T follicular helper cell (primary cell): ENCODE data around the gene MSI2.

Source experiments
- DNase-seq: peaks from one replicate; pipeline ENCODE4 v3.0.0-alpha.2; 2020; ENCODE audit warnings: low read depth

The MSI2 gene

GRCh38 chr17:57343717-57344116 lies 87.4 kb downstream of the MSI2 start:
- no peak for DNase-seq

GRCh38 chr17:57344261-57344660 lies 87.9 kb downstream of the MSI2 start:
- DNase-seq = no peak

GRCh38 chr17:57349541-57350247 lies 93.4 kb downstream of the MSI2 start:
- no peak for DNase-seq

- DNase-seq = no peak
These were observed 93.9 kb downstream of the MSI2 start for GRCh38 chr17:57350266-57350665.

DNA sequence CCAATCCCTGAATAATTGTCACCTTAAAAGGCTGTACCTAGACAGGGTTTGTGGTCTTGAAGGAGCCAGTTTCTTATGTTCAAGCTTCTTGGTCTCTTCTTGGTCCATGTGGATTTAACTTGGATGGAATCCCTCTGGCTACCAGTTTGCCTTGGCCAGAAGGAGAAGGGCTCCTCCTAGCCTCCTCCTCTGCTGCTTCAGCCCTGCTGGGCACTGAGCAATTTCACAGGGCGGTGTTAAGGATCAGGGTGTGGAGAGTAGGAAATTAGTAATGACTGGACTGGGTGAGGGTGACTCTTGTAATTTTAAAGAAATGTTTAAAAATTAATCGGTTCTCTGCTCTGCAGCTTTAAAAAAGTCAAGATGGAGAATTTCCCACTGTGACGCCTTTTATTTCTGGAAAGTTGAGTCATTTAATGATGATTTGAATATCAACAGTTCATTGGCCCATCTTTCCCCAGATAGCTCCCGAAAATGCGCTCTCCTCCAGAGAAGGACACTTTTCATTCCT lies 96.4 kb downstream of the MSI2 start:
- DNase-seq = no peak

DNA sequence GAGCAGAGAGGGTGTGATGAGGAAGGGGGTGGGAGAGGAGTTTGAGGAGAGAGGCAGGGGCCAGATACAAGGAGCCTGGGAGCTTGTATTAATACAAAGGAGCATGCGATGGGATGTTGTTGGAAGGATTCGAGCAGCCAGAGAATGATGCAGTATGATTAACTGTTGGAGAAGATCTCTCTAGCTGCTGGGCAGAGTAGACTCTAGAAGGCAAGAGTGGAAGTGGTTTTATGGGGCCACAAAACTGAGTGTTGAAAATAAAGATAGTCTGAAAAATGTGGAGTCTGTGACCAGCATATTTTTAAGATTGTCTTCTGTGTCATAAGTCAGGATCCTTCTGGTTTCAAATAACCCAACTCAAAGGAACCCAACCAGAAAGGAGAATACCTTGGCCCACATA lies 98.3 kb downstream of the MSI2 start:
- no peak for DNase-seq

- DNase-seq = no peak
These were observed 99.0 kb downstream of the MSI2 start for GRCh38 chr17:57355090-57355859.

GRCh38 chr17:57356153-57356718 lies 99.9 kb downstream of the MSI2 start:
- no peak for DNase-seq

- DNase-seq = no peak
These were observed 100.5 kb downstream of the MSI2 start for GRCh38 chr17:57356719-57357391.

- no peak for DNase-seq
These were observed 101.1 kb downstream of the MSI2 start for GRCh38 chr17:57357392-57357784.

DNA sequence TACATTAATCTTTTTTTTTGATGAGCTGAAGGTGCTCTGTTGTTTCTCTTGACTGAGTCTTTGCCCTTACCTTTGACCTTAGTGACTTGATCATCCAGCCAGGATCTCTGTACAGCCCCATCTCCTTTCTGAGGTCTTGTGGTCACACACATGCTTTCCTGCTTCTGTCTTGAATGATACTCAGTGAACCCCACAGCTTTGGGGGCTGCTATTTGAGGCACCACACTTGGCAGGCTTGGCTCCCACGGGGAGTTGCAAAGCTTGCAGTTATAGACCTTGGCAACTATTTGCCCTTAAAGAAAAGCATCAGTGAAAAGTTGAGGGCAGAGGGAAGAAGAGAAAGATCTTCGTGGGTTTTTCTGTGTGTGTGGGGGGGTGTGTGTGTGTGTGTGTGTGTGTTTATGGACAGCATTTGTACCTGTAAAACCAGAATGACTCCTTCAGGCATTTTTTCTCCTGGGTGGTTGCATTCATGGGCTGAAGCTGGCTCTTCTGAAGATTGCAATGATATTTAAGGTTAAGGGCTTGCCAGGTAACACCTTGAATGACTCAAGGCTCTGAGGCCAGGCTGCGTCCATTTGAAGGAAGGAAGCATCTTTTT lies 101.6 kb downstream of the MSI2 start:
- no peak for DNase-seq

- no peak for DNase-seq
These were observed 103.9 kb downstream of the MSI2 start for GRCh38 chr17:57360266-57360665.

DNA sequence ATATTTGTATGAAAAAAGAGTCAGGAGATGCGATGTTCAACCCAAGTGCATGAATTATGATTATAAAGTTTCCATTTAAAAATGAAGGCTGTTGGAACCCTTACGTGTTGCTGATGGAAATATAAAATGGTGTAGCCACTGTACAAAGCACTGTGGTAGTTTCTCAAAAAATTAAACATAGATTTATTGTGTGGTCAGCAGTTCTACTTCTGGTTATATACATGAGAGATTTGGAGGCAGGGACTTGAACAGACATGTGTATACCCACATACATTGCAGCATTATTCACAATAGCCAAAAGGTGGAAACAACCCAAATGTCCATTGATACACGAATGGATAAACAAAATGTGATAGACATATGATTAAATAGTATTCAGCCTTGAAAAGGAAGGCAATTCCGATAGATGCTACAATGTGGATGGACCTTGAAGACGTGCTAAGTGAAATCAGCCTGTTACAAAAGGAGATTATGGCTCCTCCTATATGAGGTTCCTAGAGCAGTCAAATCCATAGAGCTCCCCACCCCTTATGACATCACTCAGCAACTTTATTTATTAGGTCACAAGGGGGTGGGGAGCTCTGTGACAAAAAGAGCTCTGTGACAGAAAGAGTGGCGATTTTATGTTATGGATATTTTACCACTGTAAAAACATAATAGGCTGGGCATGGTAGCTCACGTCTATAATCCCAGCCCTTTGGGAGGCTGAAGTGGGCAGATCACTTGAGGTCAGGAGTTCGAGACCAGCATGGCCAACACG lies 106.7 kb downstream of the MSI2 start:
- DNase-seq = no peak

- DNase-seq = no peak
These were observed 107.3 kb downstream of the MSI2 start for GRCh38 chr17:57363580-57363979.

DNA sequence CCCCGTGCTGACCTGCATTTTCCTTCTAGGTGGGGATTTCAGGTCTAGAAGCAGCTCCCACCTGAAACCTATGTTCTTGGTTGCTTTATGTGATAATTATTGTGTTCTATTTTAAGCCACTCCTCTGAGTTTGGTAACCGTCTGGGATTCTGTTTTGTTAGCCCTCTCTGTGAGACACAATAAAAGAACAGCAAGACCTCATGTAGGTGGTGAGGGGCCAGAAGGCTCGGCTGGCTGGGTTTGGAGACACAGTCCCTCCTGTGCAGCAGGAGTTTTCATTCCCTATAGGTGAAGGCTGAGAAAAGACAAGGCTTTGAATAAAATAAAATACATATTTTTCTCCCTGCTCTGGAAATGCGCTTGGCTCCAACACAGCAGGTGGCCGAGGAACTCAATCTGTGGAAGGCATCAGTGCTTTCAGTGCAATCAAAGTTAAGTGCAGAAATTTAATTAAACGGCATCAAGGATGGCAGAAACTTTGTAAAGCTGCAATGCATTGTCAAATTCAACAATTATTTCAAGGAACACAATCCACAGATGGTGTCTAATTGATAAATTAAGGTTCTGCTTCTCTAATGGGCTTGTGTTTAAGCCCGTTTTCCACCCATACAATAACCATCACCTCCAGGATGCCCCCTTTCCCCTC lies 107.8 kb downstream of the MSI2 start:
- no peak for DNase-seq

DNA sequence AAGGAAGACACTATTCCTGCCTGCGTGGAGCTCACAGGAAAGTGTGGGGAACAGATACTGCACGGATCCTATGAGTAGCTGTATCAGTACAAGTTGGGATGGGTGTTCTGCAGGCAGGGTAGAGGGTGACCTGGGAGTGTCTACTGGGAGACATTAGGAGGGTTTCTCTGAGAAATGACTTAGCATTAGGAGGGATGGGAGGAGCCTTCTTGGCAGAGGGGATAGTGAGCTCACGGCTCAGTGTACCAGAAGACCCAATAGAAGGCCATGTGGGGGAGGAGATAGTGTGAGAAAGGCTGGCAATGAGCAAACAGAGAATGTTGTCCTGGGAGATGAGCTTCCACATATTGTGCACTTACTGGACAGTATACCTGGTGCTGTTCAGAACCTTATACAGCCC lies 109.1 kb downstream of the MSI2 start:
- DNase-seq = no peak

- no peak for DNase-seq
These were observed 109.8 kb downstream of the MSI2 start for GRCh38 chr17:57366177-57366557.

- DNase-seq = no peak
These were observed 110.4 kb downstream of the MSI2 start for GRCh38 chr17:57366558-57367351.

GRCh38 chr17:57368637-57369336 lies 112.5 kb downstream of the MSI2 start:
- no peak for DNase-seq
